NCI-H1092 (cell line): Measurements from ENCODE around the gene PLCB1.

Source experiments
- DNase-seq: peaks from one replicate; lab custom pipeline; 2025; lab: John Stamatoyannopoulos, UW

The PLCB1 gene

GRCh38 chr20:8303651-8304050 lies 171.6 kb downstream of the PLCB1 start:
- no peak for DNase-seq

DNA sequence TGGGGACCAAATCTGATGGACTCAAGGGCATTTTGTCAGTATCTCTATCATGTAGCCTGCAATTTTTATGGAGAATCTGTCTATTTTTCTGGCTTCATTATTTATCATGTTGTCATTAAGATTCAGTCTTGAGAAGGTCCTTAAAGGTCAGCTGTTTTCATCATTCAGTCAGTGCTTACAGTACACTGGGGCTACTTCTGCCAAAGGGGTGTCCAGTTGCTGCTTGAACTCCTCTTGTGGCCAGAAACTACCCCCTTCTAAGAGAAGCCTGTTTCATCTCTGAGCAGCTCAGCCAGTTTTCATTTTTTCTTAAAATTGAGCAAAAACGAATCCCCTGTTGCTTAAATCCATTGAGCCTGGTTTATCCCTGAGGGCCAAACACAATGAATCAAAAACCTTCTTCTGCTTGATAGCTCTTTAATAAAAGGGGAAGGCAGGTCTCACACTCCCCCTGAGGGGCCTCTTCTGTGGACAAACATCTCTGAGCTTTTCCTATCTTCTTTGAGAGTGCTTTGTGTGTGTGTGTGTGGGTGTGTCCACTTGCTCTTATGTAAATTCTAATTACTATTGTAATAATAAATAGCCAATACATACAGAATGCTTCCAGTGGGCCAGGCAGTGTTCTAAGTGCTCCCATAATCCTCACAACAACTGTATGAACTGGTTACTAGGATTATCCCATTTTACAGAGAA lies 172.2 kb downstream of the PLCB1 start:
- DNase-seq: no peak

- DNase-seq: peak; percentile 19
Measured at GRCh38 chr20:8305449-8305978, 173.4 kb downstream of the PLCB1 start.

- DNase-seq: no peak
Measured at GRCh38 chr20:8306937-8307336, 174.9 kb downstream of the PLCB1 start.

DNA sequence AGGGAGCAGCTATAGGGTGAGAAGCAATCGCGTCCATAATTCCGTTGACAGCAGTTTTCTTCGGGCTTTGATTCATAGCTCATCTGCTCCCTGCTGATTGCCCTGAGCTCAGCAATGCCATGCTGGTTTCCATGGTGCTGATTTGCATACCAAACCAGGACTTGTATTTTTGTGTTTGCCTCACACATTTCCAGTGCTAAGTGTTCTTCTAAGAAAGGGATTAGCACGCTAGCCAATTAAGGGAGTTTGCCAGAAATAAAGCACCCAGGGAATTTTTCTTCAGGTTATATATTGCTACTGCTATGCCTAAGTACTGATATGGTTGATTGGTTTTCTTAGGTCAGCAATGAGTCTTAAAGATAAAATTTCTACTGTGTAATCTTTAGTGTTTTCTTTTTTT lies 177.6 kb downstream of the PLCB1 start:
- DNase-seq: no peak

- no peak for DNase-seq
Measured at GRCh38 chr20:8310618-8311017, 178.6 kb downstream of the PLCB1 start.

DNA sequence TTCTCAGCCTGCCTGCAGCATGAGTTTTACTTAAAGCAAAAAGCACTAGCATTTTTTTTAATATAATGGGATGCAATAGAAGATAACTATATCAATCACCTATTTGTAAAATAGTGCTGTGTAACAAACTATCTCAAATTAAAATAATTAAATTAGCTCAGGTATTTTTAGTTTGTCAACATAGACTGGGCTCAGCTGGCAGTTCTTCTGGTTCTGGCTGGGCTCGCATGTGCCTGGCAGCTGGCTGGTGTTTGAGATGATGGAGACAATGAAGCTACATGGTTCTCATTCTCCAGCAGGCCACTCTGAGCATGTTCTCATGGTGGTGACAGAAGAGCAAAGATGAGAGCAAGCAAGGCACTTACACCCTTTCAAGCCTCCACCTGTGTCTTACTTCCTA lies 181.0 kb downstream of the PLCB1 start:
- DNase-seq: no peak

GRCh38 chr20:8315639-8316573 lies 183.8 kb downstream of the PLCB1 start:
- DNase-seq: peak; percentile 22

DNA sequence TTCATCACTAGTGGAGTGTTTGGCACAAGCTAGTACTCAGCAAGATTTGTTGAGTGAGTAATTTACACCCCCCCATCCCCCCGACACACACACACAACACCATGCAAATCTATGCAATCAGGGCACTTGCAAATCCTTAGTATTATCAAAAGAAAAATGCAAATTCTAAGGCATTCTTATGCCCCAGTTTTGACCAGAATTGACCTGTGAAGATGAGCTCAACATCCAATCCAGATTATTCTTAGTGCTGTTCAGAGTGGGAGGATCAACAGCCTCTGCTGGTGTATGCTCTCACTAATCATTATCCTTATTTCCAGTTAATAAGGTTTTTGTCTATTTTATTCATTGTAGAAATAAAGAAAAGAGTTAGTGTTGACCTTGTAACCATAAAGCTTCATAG lies 185.4 kb downstream of the PLCB1 start:
- DNase-seq: no peak

- DNase-seq: no peak
Measured at GRCh38 chr20:8318965-8319625, 187.0 kb downstream of the PLCB1 start.

GRCh38 chr20:8320306-8320705 lies 188.2 kb downstream of the PLCB1 start:
- DNase-seq: no peak

DNA sequence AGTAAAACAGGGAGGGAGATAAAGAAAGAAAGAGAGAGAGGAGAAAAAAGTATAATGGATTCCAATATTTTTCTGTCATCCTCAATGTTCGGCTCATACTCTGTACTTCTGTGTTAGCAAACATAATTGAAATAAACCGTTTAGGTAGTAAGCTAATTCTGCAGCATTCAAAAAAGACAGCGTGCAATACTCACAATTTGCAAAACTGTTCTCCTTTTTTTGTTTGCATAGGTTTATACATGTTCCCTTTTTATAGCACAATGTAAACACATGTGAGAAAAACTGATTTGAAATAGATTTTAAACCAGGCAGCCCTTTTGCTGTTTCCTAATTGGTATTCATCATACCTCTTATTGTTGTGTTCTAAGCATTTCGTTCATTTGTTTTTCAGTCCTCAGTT lies 188.9 kb downstream of the PLCB1 start:
- DNase-seq: no peak

- DNase-seq: no peak
Measured at GRCh38 chr20:8322662-8323217, 190.7 kb downstream of the PLCB1 start.

- DNase-seq: no peak
Measured at GRCh38 chr20:8326191-8326590, 194.1 kb downstream of the PLCB1 start.

GRCh38 chr20:8326899-8327298 lies 194.8 kb downstream of the PLCB1 start:
- no peak for DNase-seq

GRCh38 chr20:8328189-8328588 lies 196.1 kb downstream of the PLCB1 start:
- DNase-seq: no peak

DNA sequence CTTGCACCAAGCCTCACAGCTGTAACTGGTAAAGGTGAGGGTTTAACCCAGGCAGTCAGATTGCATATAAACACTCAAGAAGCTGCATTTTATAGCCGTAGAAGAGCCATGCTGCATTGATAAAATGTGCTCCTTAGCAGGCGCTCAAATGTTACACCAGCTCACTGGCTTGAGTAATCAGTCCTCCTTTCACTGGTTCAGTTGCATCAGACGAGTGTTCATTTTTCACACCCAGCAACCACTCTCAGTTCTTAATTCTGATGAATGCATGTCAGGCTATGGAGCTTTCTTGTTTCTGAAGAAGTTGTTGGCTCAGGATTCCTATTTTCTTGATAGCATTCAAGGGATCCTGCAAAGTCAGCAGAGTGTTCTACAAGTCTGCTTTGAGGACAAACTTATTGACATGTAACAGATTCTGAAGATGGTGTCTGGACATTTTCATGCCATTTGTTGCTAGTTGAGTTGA lies 198.3 kb downstream of the PLCB1 start:
- no peak for DNase-seq

DNA sequence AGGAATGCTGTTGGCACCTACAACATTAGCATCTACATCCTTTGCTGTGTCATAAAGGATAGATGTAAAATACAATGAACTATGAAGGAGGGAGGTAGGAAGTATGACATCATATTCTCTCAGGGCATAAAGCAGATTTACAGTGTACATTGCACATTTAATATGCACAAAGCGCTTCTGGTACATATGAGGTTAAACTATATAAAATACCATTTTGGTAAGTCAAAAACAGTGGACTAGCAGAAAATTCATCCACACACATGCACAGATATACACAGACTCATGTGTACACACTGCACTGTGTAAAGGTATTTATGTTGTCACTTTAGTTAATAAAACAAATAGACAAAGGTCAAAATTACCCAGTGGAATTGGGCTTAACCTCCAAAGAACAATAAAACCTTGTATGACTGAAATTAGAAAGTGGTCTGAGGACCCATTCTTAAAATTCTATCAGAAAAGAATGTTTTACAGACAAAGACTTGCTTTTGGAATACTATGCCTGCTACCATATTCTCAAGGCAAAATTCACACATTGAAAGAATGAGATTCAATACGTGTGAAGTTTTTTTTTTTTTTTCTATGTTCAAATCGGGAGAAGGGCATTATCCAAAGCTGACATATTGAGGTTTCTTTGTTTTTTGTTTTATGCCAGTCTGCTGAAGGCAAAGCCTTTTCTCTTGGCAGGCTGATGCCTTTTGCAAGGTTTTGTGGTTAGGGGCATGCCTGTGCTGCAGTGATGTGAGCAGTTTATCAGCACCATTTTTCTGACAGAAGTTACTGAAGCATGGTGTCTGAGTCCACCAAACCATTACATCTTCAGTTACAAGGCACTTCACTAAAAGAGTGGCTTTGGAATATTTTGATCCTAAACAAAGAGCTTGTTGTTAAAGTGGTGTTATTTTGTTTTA lies 199.0 kb downstream of the PLCB1 start:
- no peak for DNase-seq

GRCh38 chr20:8331740-8332412 lies 199.8 kb downstream of the PLCB1 start:
- no peak for DNase-seq

- DNase-seq: no peak
Measured at GRCh38 chr20:8334641-8335040, 202.6 kb downstream of the PLCB1 start.
